Measurements from ENCODE around the gene ITGB3.
"Not testable (repeated sequence)": the region's sequence is repeated elsewhere in the genome, so short reads cannot be mapped to it uniquely, and the experiment has no call there.

DNA sequence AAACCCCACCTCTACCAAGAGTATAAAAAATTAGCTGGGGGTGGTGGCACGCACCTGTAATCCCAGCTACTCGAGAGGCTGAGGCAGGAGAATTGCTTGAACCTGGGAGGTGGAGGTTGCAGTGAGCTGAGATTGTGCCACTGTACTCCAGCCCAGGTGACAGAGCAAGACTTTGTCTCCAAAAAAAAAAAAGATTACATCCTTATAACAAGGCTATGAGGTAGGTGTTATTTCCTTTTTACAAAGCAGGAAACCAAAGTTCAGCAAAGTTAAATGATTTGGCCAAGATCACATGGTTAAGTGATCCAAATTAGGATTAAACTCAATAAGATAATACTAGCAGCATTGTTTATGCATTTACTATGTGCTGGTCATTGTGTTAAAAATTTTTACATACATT is 36.3 kb upstream of the ITGB3 start:
- TF ChIP-seq RCOR1 (IDR thresholded peaks at IDR 0.05; ENCODE audit: insufficient replicate concordance, low read length); POLR2A (IDR thresholded peaks at IDR 0.05; ENCODE audit: low read depth, low read length); MAFK (IDR thresholded peaks at IDR 0.05; ENCODE audit: low read depth, low read length); RAD21 (IDR thresholded peaks at IDR 0.05; ENCODE audit: low read length): not testable (repeated sequence)
- TF ChIP-seq, protein P1, sequence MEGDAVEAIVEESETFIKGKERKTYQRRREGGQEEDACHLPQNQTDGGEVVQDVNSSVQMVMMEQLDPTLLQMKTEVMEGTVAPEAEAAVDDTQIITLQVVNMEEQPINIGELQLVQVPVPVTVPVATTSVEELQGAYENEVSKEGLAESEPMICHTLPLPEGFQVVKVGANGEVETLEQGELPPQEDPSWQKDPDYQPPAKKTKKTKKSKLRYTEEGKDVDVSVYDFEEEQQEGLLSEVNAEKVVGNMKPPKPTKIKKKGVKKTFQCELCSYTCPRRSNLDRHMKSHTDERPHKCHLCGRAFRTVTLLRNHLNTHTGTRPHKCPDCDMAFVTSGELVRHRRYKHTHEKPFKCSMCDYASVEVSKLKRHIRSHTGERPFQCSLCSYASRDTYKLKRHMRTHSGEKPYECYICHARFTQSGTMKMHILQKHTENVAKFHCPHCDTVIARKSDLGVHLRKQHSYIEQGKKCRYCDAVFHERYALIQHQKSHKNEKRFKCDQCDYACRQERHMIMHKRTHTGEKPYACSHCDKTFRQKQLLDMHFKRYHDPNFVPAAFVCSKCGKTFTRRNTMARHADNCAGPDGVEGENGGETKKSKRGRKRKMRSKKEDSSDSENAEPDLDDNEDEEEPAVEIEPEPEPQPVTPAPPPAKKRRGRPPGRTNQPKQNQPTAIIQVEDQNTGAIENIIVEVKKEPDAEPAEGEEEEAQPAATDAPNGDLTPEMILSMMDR (conservative IDR thresholded peaks at IDR 0.05; ENCODE audit: low read depth, low read length) = not testable (repeated sequence)
- TF ChIP-seq, protein P2, sequence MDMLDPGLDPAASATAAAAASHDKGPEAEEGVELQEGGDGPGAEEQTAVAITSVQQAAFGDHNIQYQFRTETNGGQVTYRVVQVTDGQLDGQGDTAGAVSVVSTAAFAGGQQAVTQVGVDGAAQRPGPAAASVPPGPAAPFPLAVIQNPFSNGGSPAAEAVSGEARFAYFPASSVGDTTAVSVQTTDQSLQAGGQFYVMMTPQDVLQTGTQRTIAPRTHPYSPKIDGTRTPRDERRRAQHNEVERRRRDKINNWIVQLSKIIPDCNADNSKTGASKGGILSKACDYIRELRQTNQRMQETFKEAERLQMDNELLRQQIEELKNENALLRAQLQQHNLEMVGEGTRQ (IDR thresholded peaks at IDR 0.05; ENCODE audit: low read depth, low read length) = not testable (repeated sequence)
